ENCODE data around the gene BICD2. TPM values are rescaled to one million over a fixed set of nuclear protein-coding genes. Genes with fewer than 3 reads are reported as not detected.

Gene BICD2
- total and polyA plus RNA-seq, 10 of the 15 experiments (the other 5 are each of a cell fraction or from before 2014, with no cell fraction given), result 5.3 to 25.5 (median 14.4) TPM

DNA sequence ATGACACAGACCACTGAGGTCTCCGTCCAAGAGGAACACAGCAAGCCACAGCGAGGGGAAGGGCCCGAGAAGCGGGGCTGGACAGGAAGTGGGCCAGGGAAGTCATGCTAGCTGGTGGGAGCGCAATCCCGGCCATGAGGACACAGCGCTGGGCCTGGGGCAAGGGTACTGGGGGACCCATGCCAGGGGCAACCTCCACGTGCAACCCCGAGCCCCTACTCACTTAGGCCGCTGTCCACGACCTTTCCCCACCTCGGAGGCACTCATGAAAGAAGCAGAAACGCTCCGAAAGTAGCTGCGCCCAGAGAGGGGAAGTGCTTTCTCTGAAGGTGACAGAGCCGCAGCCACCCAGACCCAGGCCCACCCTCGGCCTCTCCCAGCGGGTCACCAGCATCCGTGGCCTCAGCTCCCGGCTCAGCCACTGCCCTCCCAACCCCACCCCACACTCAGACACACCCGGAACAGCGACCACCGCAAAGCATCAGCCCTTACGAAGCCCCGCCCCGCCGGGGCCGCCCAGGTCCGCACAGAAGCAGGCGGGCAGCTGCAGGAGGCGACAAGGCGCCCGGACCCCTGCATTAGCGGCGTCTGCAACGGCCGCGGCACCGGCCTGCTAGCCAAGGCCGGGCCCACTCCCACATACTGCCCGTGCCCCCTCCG is 782 bp downstream of the BICD2 start:
- ChIA-PET CTCF (interaction anchor here (0.7 to 2.9 kb wide), 10 partner anchors 17 to 623 kb away, joined by 3 to 12 read pairs (median 4); partner anchors contain the start of gene IPPK), POLR2A (interaction anchor here (0.5 to 1.2 kb wide), 7 partner anchors 12 to 264 kb away, joined by 3 read pairs; no protein-coding TSS in a partner anchor), RAD21 (ENCODE audit: unreplicated experiment) (interaction anchor here (0.9 to 2.0 kb wide), 2 partner anchors 23 to 94 kb away, joined by 3 to 8 read pairs; partner anchors contain the start of gene IPPK), SMC1A (ENCODE audit: uncharacterized antibody, unreplicated experiment) (interaction anchor here (1.3 to 2.0 kb wide), 3 partner anchors 27 to 98 kb away, joined by 3 to 5 read pairs (median 4); partner anchors contain the start of gene IPPK)
- Histone ChIP-seq H3K36me3 (ENCODE audit: control insufficient read depth in 2 of 2, insufficient read depth in 2 of 2, low read length in 1 of 2) (no peaks in the 10 kb centered on the region), H3K27ac (ENCODE audit: control insufficient read depth, insufficient read depth) (peak overlapping the region; percentile 56), H3K9ac (ENCODE audit: control insufficient read depth, insufficient read depth, low read length) (peak overlapping the region; percentile 76), H3K27me3 (replicated peaks in 1 of 2; ENCODE audit: control insufficient read depth in 2 of 2, insufficient read depth in 2 of 2, low read length in 1 of 2) (no peaks in the 10 kb centered on the region), H3K79me2 (ENCODE audit: control insufficient read depth, insufficient read depth, low read length) (peaks cover 55% of the 10 kb centered on the region), H3K4me3 (peak overlapping the region; percentile 97), H4K20me1 (ENCODE audit: control insufficient read depth, insufficient read depth) (peaks cover 9% of the 10 kb centered on the region; the same call in 1 of the 2 replicates), H3K4me1 (ENCODE audit: control insufficient read depth, insufficient read depth, low read length) (peaks cover 20% of the 10 kb centered on the region), H3K4me2 (ENCODE audit: control insufficient read depth, insufficient read depth) (peak overlapping the region; percentile 96), H2AFZ (ENCODE audit: control insufficient read depth, low read depth, low read length) (peak overlapping the region; percentile 62), H3K9me3 (replicated peaks; ENCODE audit: control insufficient read depth, insufficient read depth, low read length) (no peaks in the 10 kb centered on the region)
- no TSS peak for BruUV-seq (replicated peaks)
- DNase-seq (ENCODE audit: low read depth, low spot score) (no peak), ATAC-seq (peak; percentile 12), FAIRE-seq (no peak)
- TF ChIP-seq, protein P1, sequence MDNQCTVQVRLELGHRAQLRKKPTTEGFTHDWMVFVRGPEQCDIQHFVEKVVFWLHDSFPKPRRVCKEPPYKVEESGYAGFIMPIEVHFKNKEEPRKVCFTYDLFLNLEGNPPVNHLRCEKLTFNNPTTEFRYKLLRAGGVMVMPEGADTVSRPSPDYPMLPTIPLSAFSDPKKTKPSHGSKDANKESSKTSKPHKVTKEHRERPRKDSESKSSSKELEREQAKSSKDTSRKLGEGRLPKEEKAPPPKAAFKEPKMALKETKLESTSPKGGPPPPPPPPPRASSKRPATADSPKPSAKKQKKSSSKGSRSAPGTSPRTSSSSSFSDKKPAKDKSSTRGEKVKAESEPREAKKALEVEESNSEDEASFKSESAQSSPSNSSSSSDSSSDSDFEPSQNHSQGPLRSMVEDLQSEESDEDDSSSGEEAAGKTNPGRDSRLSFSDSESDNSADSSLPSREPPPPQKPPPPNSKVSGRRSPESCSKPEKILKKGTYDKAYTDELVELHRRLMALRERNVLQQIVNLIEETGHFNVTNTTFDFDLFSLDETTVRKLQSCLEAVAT (IDR thresholded peaks at IDR 0.05), result no peak
- TF ChIP-seq MXI1 (IDR thresholded peaks at IDR 0.05; ENCODE audit: low read depth, low read length) (peak; percentile 56; the same call in 1 of the 2 replicates), SPI1 (IDR thresholded peaks at IDR 0.05; ENCODE audit: borderline replicate concordance, insufficient read depth, low read depth, low read length) (peak; percentile 78), IKZF1 (conservative IDR thresholded peaks at IDR 0.05) (0 out of 2 replicates have a peak, but pooled peaks have one; percentile 20), IKZF2 (IDR thresholded peaks at IDR 0.05) (0 out of 4 replicates have a peak, but pooled peaks of 1 of the 2 experiments have one; percentile 20), RUNX3 (IDR thresholded peaks at IDR 0.05; ENCODE audit: low read length) (0 out of 2 replicates have a peak, but pooled peaks have one; percentile 24), FOS (IDR thresholded peaks at IDR 0.05; ENCODE audit: borderline replicate concordance, extremely low read depth, insufficient read length) (no peak), GATAD2B (conservative IDR thresholded peaks at IDR 0.05; ENCODE audit: low read depth) (0 out of 2 replicates have a peak, but pooled peaks have one; percentile 22), POLR2A (IDR thresholded peaks at IDR 0.05; ENCODE audit: low read depth, low read length) (no peak)
- TF ChIP-seq, protein P2, sequence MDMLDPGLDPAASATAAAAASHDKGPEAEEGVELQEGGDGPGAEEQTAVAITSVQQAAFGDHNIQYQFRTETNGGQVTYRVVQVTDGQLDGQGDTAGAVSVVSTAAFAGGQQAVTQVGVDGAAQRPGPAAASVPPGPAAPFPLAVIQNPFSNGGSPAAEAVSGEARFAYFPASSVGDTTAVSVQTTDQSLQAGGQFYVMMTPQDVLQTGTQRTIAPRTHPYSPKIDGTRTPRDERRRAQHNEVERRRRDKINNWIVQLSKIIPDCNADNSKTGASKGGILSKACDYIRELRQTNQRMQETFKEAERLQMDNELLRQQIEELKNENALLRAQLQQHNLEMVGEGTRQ (IDR thresholded peaks at IDR 0.05; ENCODE audit: borderline replicate concordance, low read depth, low read length), result no peak
- in situ Hi-C loops (cut with MboI), result no loop called here
- WGBS (ENCODE audit: insufficient coverage, insufficient replicate concordance, low lambda C conversion rate, missing lambda C conversion rate), result 1% methylated on average over 40 of the region's 42 CpGs
- intact Hi-C loops (cut with micrococcal nuclease; ENCODE audit: unreplicated experiment), result loop anchor here (1.0 to 5.0 kb wide), 3 partner anchors 48 to 113 kb away; partner anchors contain the start of genes IPPK and ZNF484
